Omental fat pad (tissue), 4 donors: ENCODE measurements around the gene FBLN2. TPM values are rescaled to one million over a fixed set of nuclear protein-coding genes. Genes with fewer than 3 reads are reported as not detected.

ENCODE experiments used
- ATAC-seq: fragments of 150-250 bp; one replicate; pipeline ENCODE4 v1.9.1; 2016; ENCODE audit warnings: mild to moderate bottlenecking, moderate library complexity; ENCODE audit not compliant: low FRiP score
- DNase-seq: peaks from one replicate; pipeline ENCODE4 v3.0.0-alpha.2; 2019; ENCODE audit warnings: low spot score
- CTCF ChIP-seq, 3 donors: fragments of 450-650 bp; IDR thresholded peaks; one replicate each; pipeline ENCODE4 v1.5.1; 2016 to 2017; ENCODE audit warnings: antibody characterized with exemption in 3 of 3, mild to moderate bottlenecking in 3 of 3, moderate library complexity in 2 of 3
- total RNA-seq, 4 donors: library from RNA; depleted of rRNA; stranded (reverse); fragments of >200 nt; gene quantifications; one replicate each; pipeline ENCODE4 v1.1.0, GENCODE V29; 2016

FBLN2 gene
- total RNA-seq, 4 donors from 2014 or later = 156 to 568 (median 187) TPM

- TF ChIP-seq CTCF (IDR thresholded peaks at IDR 0.05) = no peak
- DNase-seq (no peak), ATAC-seq (no peak)
These were observed 134.8 kb downstream of the FBLN2 start for GRCh38 chr3:13683772-13684171.

GRCh38 chr3:13684350-13684749, 135.4 kb downstream of the FBLN2 start:
- ATAC-seq (no peak), DNase-seq (no peak)
- no peak for TF ChIP-seq CTCF (IDR thresholded peaks at IDR 0.05)

- no peak for ATAC-seq
- TF ChIP-seq CTCF (IDR thresholded peaks at IDR 0.05) = no peak
- no peak for DNase-seq
These were observed 135.9 kb downstream of the FBLN2 start for GRCh38 chr3:13684854-13685253.

- TF ChIP-seq CTCF (IDR thresholded peaks at IDR 0.05) = no peak
- DNase-seq (no peak), ATAC-seq (no peak)
These were observed 136.8 kb downstream of the FBLN2 start for GRCh38 chr3:13685721-13686120.

- ATAC-seq (no peak), DNase-seq (no peak)
- TF ChIP-seq CTCF (IDR thresholded peaks at IDR 0.05) = no peak
These were observed 137.6 kb downstream of the FBLN2 start for GRCh38 chr3:13686367-13687160.

GRCh38 chr3:13687517-13687943, 138.6 kb downstream of the FBLN2 start:
- DNase-seq = no peak
- ATAC-seq = no peak
- no peak for TF ChIP-seq CTCF (IDR thresholded peaks at IDR 0.05)

Other genes starting within 250 kb of the FBLN2 start
- gene NUP210, start 128.8 kb upstream of the FBLN2 start, total RNA-seq = 1 to 10 TPM; 3.2 to 9.1 (median 4.1) TPM
- gene HDAC11, start 68.8 kb upstream of the FBLN2 start, total RNA-seq = 10 to 100 TPM in 1 of 4 donors, 1 to 10 TPM in 3; 5.9 to 22.2 (median 9.3) TPM